Endothelial cell of umbilical vein (primary cell): Measurements from ENCODE around the gene MRPL33. TPM values are rescaled to one million over a fixed set of nuclear protein-coding genes. Genes with fewer than 3 reads are reported as not detected.
A peak's percentile ranks its signal among the peaks of the same experiment; 100 is the strongest.

Experiments used
- BruUV-seq: library from RNA; stranded (reverse); fragments of 400-500 nt; replicated peaks from 2 replicates; lab custom pipeline; 2021; lab: Mats Ljungman, UMichigan
- CTCF ChIA-PET: fragments of 300-600, 350-600 bp; sonication (Branson Sonifier 250); formaldehyde crosslinking; loops from one replicate; lab custom pipeline; 2021; ENCODE audit warnings: antibody characterized with exemption, inconsistent platforms; lab: Charles Lee
- POLR2A ChIA-PET: fragments of 300-600, 350-600 bp; sonication (Branson Sonifier 250); formaldehyde crosslinking; loops from one replicate; lab custom pipeline; 2021; ENCODE audit warnings: antibody characterized with exemption, inconsistent platforms; lab: Charles Lee
- DNase-seq: peaks from one replicate; pipeline ENCODE4 v3.0.0-alpha.2; 2011; ENCODE audit warnings: low read depth, low spot score
- FAIRE-seq: peaks from 2 replicates; lab custom pipeline; 2011; peaks lifted over from hg19 to GRCh38; lab: Jason Lieb, UNC
- H2AFZ ChIP-seq: 2 replicates; pipeline ENCODE4 v1.6.0; 2012; ENCODE audit warnings: low read depth, low read length, control low read depth, inconsistent platforms
- H3K27ac ChIP-seq: 2 replicates; pipeline ENCODE4 v1.5.1; 2011; ENCODE audit warnings: low read depth, mild to moderate bottlenecking, control low read depth, low read length, moderate library complexity; ENCODE audit not compliant: insufficient read depth
- H3K27me3 ChIP-seq, 2 experiments: 2 replicates each; pipeline versions ENCODE4 v1.6.0 to v1.6.1; 2011; ENCODE audit warnings: low read length in 2 of 2, mixed read lengths in 1 of 2; ENCODE audit not compliant: control insufficient read depth in 2 of 2, insufficient read depth in 2 of 2
- H3K36me3 ChIP-seq, 2 experiments: 2 replicates in 1 of 2; 3 replicates in 1 of 2; pipeline ENCODE4 v1.5.1; 2011; ENCODE audit warnings: low read length in 2 of 2, mild to moderate bottlenecking in 1 of 2, moderate library complexity in 1 of 2; ENCODE audit not compliant: control insufficient read depth in 2 of 2, insufficient read depth in 2 of 2; ENCODE audit errors: extremely low read depth in 1 of 2
- H3K4me1 ChIP-seq: 3 replicates; pipeline ENCODE4 v1.5.1; 2011; ENCODE audit warnings: mild to moderate bottlenecking, low read length; ENCODE audit not compliant: control insufficient read depth, insufficient read depth; ENCODE audit errors: extremely low read depth
- H3K4me2 ChIP-seq: 2 replicates; pipeline ENCODE4 v1.6.1; 2011; ENCODE audit warnings: low read length, control low read depth, mixed read lengths; ENCODE audit not compliant: insufficient read depth
- H3K4me3 ChIP-seq, 3 experiments: fragments of 200-600 bp in 1 of 3; sonication (generic), shearing (Covaris generic) in 1 of 3; replicated peaks in 1 of 3; 2 replicates each; pipeline ENCODE4 v1.5.1; 2011 to 2016; ENCODE audit warnings: control low read depth in 3 of 3, low read length in 3 of 3, mild to moderate bottlenecking in 2 of 3, inconsistent platforms in 1 of 3, low read depth in 1 of 3, moderate library complexity in 1 of 3; ENCODE audit not compliant: insufficient read depth in 1 of 3
- H3K79me2 ChIP-seq: 2 replicates; pipeline ENCODE4 v1.6.0; 2012; ENCODE audit warnings: low read length, inconsistent platforms; ENCODE audit not compliant: control insufficient read depth, insufficient read depth
- H3K9ac ChIP-seq: replicated peaks from 2 replicates; pipeline ENCODE3; 2011; ENCODE audit warnings: low read length, control low read depth; ENCODE audit not compliant: insufficient read depth; ENCODE audit errors: extremely low read depth
- H3K9me1 ChIP-seq: replicated peaks from 3 replicates; pipeline ENCODE4 v1.6.0; 2011; ENCODE audit warnings: mild to moderate bottlenecking, low read length; ENCODE audit not compliant: control insufficient read depth, insufficient read depth; ENCODE audit errors: extremely low read depth
- H3K9me3 ChIP-seq: replicated peaks from 2 replicates; pipeline ENCODE4 v1.5.1; 2012; ENCODE audit warnings: low read length, inconsistent platforms; ENCODE audit not compliant: control insufficient read depth, insufficient read depth
- H4K20me1 ChIP-seq: replicated peaks from 2 replicates; pipeline ENCODE3; 2011; ENCODE audit warnings: mild to moderate bottlenecking, low read length; ENCODE audit not compliant: control insufficient read depth, insufficient read depth; ENCODE audit errors: extremely low read depth
- EZH2 ChIP-seq: IDR thresholded peaks from 2 replicates; pipeline ENCODE4 v1.6.1; 2012; ENCODE audit warnings: borderline replicate concordance, low read depth, mild to moderate bottlenecking, moderate library complexity, low read length, inconsistent platforms; ENCODE audit not compliant: severe bottlenecking
- FOS ChIP-seq: IDR thresholded peaks from 2 replicates; pipeline ENCODE4 v1.6.1; 2011; ENCODE audit warnings: mild to moderate bottlenecking, low read length, moderate library complexity, borderline replicate concordance; ENCODE audit not compliant: insufficient read depth
- GATA2 ChIP-seq: IDR thresholded peaks from 2 replicates; pipeline ENCODE4 v1.7.0; 2011; ENCODE audit warnings: low read depth, mild to moderate bottlenecking, moderate library complexity, mixed read lengths, low read length; ENCODE audit not compliant: insufficient read length, insufficient read depth
- JUN ChIP-seq: IDR thresholded peaks from 2 replicates; pipeline ENCODE4 v1.6.1; 2011; ENCODE audit warnings: borderline replicate concordance, low read depth; ENCODE audit not compliant: insufficient read length, insufficient read depth
- MYC ChIP-seq: IDR thresholded peaks from one replicate; pipeline ENCODE4 v1.6.1; 2011; ENCODE audit warnings: mild to moderate bottlenecking, low read depth, low read length
- POLR2A ChIP-seq: IDR thresholded peaks from 2 replicates; pipeline ENCODE4 v1.6.1; 2012; ENCODE audit warnings: low read depth, mild to moderate bottlenecking, control low read depth, low read length
- POLR2AphosphoS5 ChIP-seq: IDR thresholded peaks from 2 replicates; pipeline ENCODE4 v1.6.1; 2012; ENCODE audit warnings: low read depth, mild to moderate bottlenecking, control low read depth, low read length, moderate library complexity; ENCODE audit not compliant: insufficient read depth
- dilution Hi-C: fragments of 300-500 bp; cut with MboI; formaldehyde crosslinking; loops from one replicate; pipeline ENCODE4 v1.15.0; 2019; ENCODE audit warnings: low sequenced_read_pairs; ENCODE audit not compliant: extremely low pct_ligation_motif_present
- intact Hi-C: fragments of 100-400 bp; cut with micrococcal nuclease; formaldehyde crosslinking; loops from one replicate; pipeline ENCODE4 v1.10.0; 2022
- polyA plus RNA-seq, 4 experiments: library from polyadenylated mRNA; depleted of rRNA in 3 of 4; stranded (reverse) in 3 of 4; unstranded in 1 of 4; fragments of >200 nt; gene quantifications; 2 replicates each; pipeline versions ENCODE4 v1.2.1 to v1.2.3, GENCODE V29; 2011 to 2012; ENCODE audit warnings: missing spikeins in 1 of 4
- total RNA-seq: library from RNA; stranded (reverse); gene quantifications from 2 replicates; pipeline ENCODE4 v1.2.3, GENCODE V29; 2021
- TF ChIP-seq, protein P1 (sequence below): IDR thresholded peaks from 2 replicates; pipeline ENCODE4 v1.6.1; 2011; ENCODE audit not compliant: insufficient read depth, insufficient read length
- TF ChIP-seq, protein P2 (sequence below), 2 donors: IDR thresholded peaks; 1 replicate in 1 of 2; 2 replicates in 1 of 2; pipeline ENCODE4 v1.5.1; 2011; ENCODE audit warnings: low read length in 2 of 2, mild to moderate bottlenecking in 2 of 2, moderate library complexity in 2 of 2, control low read depth in 1 of 2, inconsistent platforms in 1 of 2, low read depth in 1 of 2; ENCODE audit not compliant: insufficient read depth in 1 of 2; ENCODE audit errors: extremely low read depth in 1 of 2

MRPL33 gene
- total and polyA plus RNA-seq, 2 donors (not counting 3 experiments of a cell fraction or from before 2014, with no cell fraction given), result 36.1 to 97.4 TPM

DNA sequence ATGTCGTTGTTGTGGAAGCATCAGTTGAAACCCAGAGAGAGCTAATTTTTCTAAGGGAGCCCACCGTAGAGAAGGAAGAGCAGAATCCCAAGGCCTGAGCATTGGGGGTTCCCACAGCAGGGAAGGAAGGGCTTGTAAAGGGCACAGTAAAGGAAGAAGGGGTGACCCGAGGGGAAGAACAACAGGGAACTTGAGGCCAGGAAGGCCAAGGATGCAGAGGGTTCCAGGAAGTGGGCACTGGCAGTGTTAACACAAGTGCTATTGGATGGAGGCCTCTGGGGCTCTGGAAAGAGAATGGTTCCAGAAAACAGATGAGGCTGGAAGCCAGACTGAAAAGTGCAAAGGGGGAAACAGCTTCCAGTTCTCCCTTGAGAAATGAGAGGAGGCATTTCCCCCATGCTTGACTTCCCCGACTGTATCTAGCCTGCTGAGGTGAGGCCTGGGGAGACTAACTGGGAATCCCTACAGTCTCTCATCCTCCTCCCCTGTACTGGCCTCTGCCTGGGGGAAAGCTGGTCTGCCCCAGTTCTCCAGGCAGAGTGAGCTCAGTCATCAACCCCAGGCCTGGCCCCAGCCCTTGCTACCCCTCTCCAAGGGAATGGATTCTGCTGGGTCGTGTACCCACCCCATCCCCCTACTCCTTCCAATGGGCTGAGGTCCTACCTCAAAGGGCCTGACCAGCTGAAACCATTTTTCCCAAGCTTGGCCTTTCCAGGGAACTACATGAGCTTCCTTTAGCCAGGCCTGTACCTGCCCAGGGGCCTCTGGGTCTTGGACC lies 43.2 kb upstream of the MRPL33 start:
- POLR2A ChIA-PET, result no interaction called here
- Histone ChIP-seq H4K20me1 (no peaks in the 10 kb centered on the region), H2AFZ (peak overlapping the region; percentile 18), H3K9me1 (no peaks in the 10 kb centered on the region), H3K4me1 (peaks cover 13% of the 10 kb centered on the region), H3K9me3 (no peaks in the 10 kb centered on the region), H3K27ac (no peak overlapping the region), H3K9ac (no peak overlapping the region), H3K4me3 (no peak overlapping the region), H3K36me3 (no peaks in the 10 kb centered on the region), H3K27me3 (no peaks in the 10 kb centered on the region), H3K4me2 (no peak overlapping the region), H3K79me2 (no peaks in the 10 kb centered on the region)
- no peak for FAIRE-seq
- BruUV-seq, result no TSS peak
- intact Hi-C loops (no loop called here), dilution Hi-C loops (loop anchor here (25.0 kb wide), 1 partner anchor 684 kb away; no protein-coding TSS in a partner anchor)
- CTCF ChIA-PET, result interaction anchor here (1.2 kb wide), 1 partner anchor 8 kb away, joined by 5 read pairs; no protein-coding TSS in a partner anchor
- no peak for TF ChIP-seq GATA2
- no peak for TF ChIP-seq JUN
- no peak for TF ChIP-seq POLR2A
- TF ChIP-seq, protein P1, sequence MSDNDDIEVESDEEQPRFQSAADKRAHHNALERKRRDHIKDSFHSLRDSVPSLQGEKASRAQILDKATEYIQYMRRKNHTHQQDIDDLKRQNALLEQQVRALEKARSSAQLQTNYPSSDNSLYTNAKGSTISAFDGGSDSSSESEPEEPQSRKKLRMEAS, result no peak
- no peak for TF ChIP-seq POLR2AphosphoS5
- TF ChIP-seq, protein P2, sequence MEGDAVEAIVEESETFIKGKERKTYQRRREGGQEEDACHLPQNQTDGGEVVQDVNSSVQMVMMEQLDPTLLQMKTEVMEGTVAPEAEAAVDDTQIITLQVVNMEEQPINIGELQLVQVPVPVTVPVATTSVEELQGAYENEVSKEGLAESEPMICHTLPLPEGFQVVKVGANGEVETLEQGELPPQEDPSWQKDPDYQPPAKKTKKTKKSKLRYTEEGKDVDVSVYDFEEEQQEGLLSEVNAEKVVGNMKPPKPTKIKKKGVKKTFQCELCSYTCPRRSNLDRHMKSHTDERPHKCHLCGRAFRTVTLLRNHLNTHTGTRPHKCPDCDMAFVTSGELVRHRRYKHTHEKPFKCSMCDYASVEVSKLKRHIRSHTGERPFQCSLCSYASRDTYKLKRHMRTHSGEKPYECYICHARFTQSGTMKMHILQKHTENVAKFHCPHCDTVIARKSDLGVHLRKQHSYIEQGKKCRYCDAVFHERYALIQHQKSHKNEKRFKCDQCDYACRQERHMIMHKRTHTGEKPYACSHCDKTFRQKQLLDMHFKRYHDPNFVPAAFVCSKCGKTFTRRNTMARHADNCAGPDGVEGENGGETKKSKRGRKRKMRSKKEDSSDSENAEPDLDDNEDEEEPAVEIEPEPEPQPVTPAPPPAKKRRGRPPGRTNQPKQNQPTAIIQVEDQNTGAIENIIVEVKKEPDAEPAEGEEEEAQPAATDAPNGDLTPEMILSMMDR (IDR thresholded peaks at IDR 0.05; ENCODE audit: extremely low read depth in 1 of 2, insufficient read depth in 1 of 2, low read depth in 1 of 2, low read length in 2 of 2), result no peak
- TF ChIP-seq EZH2, result no peak
- TF ChIP-seq FOS, result no peak
- no peak for TF ChIP-seq MYC
- no peak for DNase-seq
